ENCODE data around the gene THAP7. TPM values are rescaled to one million over a fixed set of nuclear protein-coding genes. Genes with fewer than 3 reads are reported as not detected.
A peak's percentile ranks its signal among the peaks of the same experiment; 100 is the strongest.

Gene THAP7
- total and polyA plus RNA-seq, 2 of the 13 experiments (the other 11 are each of a cell fraction or from before 2014, with no cell fraction given), result 13.0 to 25.5 TPM

- no peak for TF ChIP-seq ZNF646 (CRISPR knock-in tag; IDR thresholded peaks at IDR 0.05)
- TF ChIP-seq HMGXB4 (CRISPR knock-in tag; IDR thresholded peaks at IDR 0.05; ENCODE audit: borderline replicate concordance in 1 of 2, low read depth in 1 of 2), result no peak
- no peak for TF ChIP-seq ZNF17 (CRISPR knock-in tag; IDR thresholded peaks at IDR 0.05)
- TF ChIP-seq, protein P1, sequence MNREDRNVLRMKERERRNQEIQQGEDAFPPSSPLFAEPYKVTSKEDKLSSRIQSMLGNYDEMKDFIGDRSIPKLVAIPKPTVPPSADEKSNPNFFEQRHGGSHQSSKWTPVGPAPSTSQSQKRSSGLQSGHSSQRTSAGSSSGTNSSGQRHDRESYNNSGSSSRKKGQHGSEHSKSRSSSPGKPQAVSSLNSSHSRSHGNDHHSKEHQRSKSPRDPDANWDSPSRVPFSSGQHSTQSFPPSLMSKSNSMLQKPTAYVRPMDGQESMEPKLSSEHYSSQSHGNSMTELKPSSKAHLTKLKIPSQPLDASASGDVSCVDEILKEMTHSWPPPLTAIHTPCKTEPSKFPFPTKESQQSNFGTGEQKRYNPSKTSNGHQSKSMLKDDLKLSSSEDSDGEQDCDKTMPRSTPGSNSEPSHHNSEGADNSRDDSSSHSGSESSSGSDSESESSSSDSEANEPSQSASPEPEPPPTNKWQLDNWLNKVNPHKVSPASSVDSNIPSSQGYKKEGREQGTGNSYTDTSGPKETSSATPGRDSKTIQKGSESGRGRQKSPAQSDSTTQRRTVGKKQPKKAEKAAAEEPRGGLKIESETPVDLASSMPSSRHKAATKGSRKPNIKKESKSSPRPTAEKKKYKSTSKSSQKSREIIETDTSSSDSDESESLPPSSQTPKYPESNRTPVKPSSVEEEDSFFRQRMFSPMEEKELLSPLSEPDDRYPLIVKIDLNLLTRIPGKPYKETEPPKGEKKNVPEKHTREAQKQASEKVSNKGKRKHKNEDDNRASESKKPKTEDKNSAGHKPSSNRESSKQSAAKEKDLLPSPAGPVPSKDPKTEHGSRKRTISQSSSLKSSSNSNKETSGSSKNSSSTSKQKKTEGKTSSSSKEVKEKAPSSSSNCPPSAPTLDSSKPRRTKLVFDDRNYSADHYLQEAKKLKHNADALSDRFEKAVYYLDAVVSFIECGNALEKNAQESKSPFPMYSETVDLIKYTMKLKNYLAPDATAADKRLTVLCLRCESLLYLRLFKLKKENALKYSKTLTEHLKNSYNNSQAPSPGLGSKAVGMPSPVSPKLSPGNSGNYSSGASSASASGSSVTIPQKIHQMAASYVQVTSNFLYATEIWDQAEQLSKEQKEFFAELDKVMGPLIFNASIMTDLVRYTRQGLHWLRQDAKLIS (CRISPR knock-in tag; IDR thresholded peaks at IDR 0.05), result no peak
- no peak for TF ChIP-seq CREB1 (IDR thresholded peaks at IDR 0.05)
- no peak for TF ChIP-seq CREB1 (CRISPR knock-in tag; IDR thresholded peaks at IDR 0.05)
- TF ChIP-seq SATB2 (CRISPR knock-in tag; IDR thresholded peaks at IDR 0.05), result no peak
- 0 out of 2 replicates have a peak, but pooled peaks have one; percentile 5 for TF ChIP-seq ZNF543 (CRISPR knock-in tag; IDR thresholded peaks at IDR 0.05)
- no peak for TF ChIP-seq PRDM4 (CRISPR knock-in tag; IDR thresholded peaks at IDR 0.05; ENCODE audit: borderline replicate concordance)
These were observed 35.7 kb downstream of the THAP7 start (continued) for GRCh38 chr22:20965888-20966855.
